Stomach (tissue), 4 donors: ENCODE results near the gene DACH1.

Source experiments
- EP300 ChIP-seq: sonication (generic); formaldehyde crosslinking; IDR thresholded peaks from one replicate; pipeline ENCODE4 v1.6.1; 2017; ENCODE audit warnings: antibody characterized with exemption
- POLR2A ChIP-seq, 4 donors: fragments of 450-650 bp; IDR thresholded peaks; one replicate each; pipeline ENCODE4 v1.6.1; 2016; ENCODE audit warnings: antibody characterized with exemption in 4 of 4, control low read depth in 2 of 4, mild to moderate bottlenecking in 1 of 4, moderate library complexity in 1 of 4
- POLR2AphosphoS5 ChIP-seq, 3 donors: sonication (generic); formaldehyde crosslinking; IDR thresholded peaks; one replicate each; pipeline ENCODE4 v1.6.1; 2016; ENCODE audit warnings: antibody characterized with exemption in 3 of 3
- TF ChIP-seq, protein P1 (sequence below), 7 experiments: fragments of 450-650 bp in 4 of 7; fragments of 200-600 bp in 3 of 7; sonication (generic) in 3 of 7; IDR thresholded peaks; one replicate each; pipeline ENCODE4 v1.5.1; 2016 to 2019; ENCODE audit warnings: antibody characterized with exemption in 7 of 7, control low read depth in 2 of 7, mild to moderate bottlenecking in 1 of 7

DNA sequence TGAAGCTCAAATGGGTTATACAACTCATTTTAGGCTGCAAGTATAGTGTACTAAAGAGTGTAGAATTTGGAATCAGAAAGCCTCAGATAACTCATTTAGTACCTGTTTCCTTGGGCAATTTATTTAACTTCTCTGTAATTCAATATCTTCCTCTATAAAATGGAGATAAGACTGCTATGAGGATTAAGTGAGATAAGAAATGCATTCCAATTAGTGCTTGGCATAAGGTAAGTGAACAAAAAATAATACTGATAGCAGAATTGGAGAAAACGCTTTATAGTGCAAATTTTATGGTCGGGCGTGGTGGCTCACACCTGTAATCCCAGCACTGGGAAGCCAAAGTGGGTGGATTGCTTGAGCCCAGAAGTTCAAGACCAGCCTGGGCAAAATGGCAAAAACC lies 25.0 kb downstream of the DACH1 start:
- TF ChIP-seq EP300 (no peak), POLR2A (IDR thresholded peaks at IDR 0.05) (no peak), POLR2AphosphoS5 (IDR thresholded peaks at IDR 0.05) (no peak)
- TF ChIP-seq, protein P1, sequence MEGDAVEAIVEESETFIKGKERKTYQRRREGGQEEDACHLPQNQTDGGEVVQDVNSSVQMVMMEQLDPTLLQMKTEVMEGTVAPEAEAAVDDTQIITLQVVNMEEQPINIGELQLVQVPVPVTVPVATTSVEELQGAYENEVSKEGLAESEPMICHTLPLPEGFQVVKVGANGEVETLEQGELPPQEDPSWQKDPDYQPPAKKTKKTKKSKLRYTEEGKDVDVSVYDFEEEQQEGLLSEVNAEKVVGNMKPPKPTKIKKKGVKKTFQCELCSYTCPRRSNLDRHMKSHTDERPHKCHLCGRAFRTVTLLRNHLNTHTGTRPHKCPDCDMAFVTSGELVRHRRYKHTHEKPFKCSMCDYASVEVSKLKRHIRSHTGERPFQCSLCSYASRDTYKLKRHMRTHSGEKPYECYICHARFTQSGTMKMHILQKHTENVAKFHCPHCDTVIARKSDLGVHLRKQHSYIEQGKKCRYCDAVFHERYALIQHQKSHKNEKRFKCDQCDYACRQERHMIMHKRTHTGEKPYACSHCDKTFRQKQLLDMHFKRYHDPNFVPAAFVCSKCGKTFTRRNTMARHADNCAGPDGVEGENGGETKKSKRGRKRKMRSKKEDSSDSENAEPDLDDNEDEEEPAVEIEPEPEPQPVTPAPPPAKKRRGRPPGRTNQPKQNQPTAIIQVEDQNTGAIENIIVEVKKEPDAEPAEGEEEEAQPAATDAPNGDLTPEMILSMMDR (IDR thresholded peaks at IDR 0.05), result no peak
